HEK293 (cell line): ENCODE data around the gene USP16.

Experiments used
- CTCF ChIA-PET: fragments of 350-600 bp; formaldehyde crosslinking; extraction: SDS; loops from one replicate; lab custom pipeline; 2021; ENCODE audit warnings: antibody characterized with exemption; lab: Yijun Ruan, JAX
- POLR2A ChIA-PET: fragments of 300-600 bp; formaldehyde crosslinking; extraction: SDS; loops from one replicate; lab custom pipeline; 2020; ENCODE audit warnings: antibody characterized with exemption, inconsistent platforms; lab: Yijun Ruan, JAX
- H3K27ac ChIP-seq: fragments of 200-500 bp; sonication (Bioruptor generic); 2 replicates; pipeline ENCODE4 v1.5.1; 2014; ENCODE audit warnings: low read depth, low read length, control low read depth, inconsistent platforms; ENCODE audit errors: extremely low read depth
- H3K36me3 ChIP-seq, 2 experiments: fragments of 200-500 bp in 1 of 2; sonication (Bioruptor generic) in 1 of 2; 1 replicate in 1 of 2; 2 replicates in 1 of 2; pipeline ENCODE4 v1.5.1; 2014 to 2017; ENCODE audit warnings: inconsistent platforms in 2 of 2, low read length in 2 of 2; ENCODE audit not compliant: control insufficient read depth in 2 of 2, insufficient read depth in 1 of 2
- H3K4me1 ChIP-seq: fragments of 200-500 bp; sonication (Bioruptor generic); 2 replicates; pipeline ENCODE4 v1.5.1; 2014; ENCODE audit warnings: mild to moderate bottlenecking, low read length, inconsistent platforms; ENCODE audit not compliant: control insufficient read depth, insufficient read depth
- H3K4me3 ChIP-seq: 2 replicates; pipeline ENCODE4 v1.5.1; 2011; ENCODE audit warnings: low read depth, mild to moderate bottlenecking, control low read depth, low read length, moderate library complexity
- H3K9me3 ChIP-seq: fragments of 200-500 bp; sonication (Bioruptor generic); 2 replicates; pipeline ENCODE4 v1.5.1; 2014; ENCODE audit warnings: low read depth, low read length, inconsistent platforms; ENCODE audit not compliant: control insufficient read depth, insufficient read depth
- GFI1B ChIP-seq: fragments of 450-650 bp; formaldehyde crosslinking; IDR thresholded peaks from 2 replicates; pipeline ENCODE4 v1.5.1; 2016; ENCODE audit warnings: missing biosample characterization, missing genetic modification characterization
- PRDM1 ChIP-seq: fragments of 450-650 bp; formaldehyde crosslinking; IDR thresholded peaks from 2 replicates; pipeline ENCODE4; 2016; ENCODE audit warnings: missing biosample characterization, missing genetic modification characterization
- ZNF140 ChIP-seq: fragments of 450-650 bp; formaldehyde crosslinking; IDR thresholded peaks from 2 replicates; pipeline ENCODE4 v1.5.1; 2016; ENCODE audit warnings: missing biosample characterization, missing genetic modification characterization
- ZNF174 ChIP-seq: fragments of 450-650 bp; formaldehyde crosslinking; IDR thresholded peaks from 2 replicates; pipeline ENCODE4 v1.5.0; 2017; ENCODE audit warnings: missing biosample characterization, mild to moderate bottlenecking, missing genetic modification characterization
- ZNF175 ChIP-seq: fragments of 450-650 bp; formaldehyde crosslinking; IDR thresholded peaks from 2 replicates; pipeline ENCODE4 v1.5.1; 2016; ENCODE audit warnings: missing biosample characterization, missing genetic modification characterization
- ZNF266 ChIP-seq: fragments of 450-650 bp; formaldehyde crosslinking; IDR thresholded peaks from 2 replicates; pipeline ENCODE4 v1.5.1; 2016; ENCODE audit warnings: missing biosample characterization, missing genetic modification characterization, low read depth
- ZNF391 ChIP-seq: fragments of 450-650 bp; formaldehyde crosslinking; IDR thresholded peaks from 2 replicates; pipeline ENCODE4 v1.5.1; 2016; ENCODE audit warnings: low read depth, missing biosample characterization, missing genetic modification characterization, borderline replicate concordance
- ZNF544 ChIP-seq: fragments of 450-650 bp; formaldehyde crosslinking; IDR thresholded peaks from 2 replicates; pipeline ENCODE4 v1.5.0; 2017; ENCODE audit warnings: missing biosample characterization, missing genetic modification characterization
- ZNF621 ChIP-seq: fragments of 450-650 bp; formaldehyde crosslinking; IDR thresholded peaks from 2 replicates; pipeline ENCODE4 v1.5.1; 2017; ENCODE audit warnings: missing biosample characterization, missing genetic modification characterization
- ZNF76 ChIP-seq: fragments of 450-650 bp; formaldehyde crosslinking; IDR thresholded peaks from 2 replicates; pipeline ENCODE4; 2016; ENCODE audit warnings: low read depth, missing biosample characterization, missing genetic modification characterization, borderline replicate concordance
- ZNF777 ChIP-seq: fragments of 450-650 bp; formaldehyde crosslinking; IDR thresholded peaks from 2 replicates; pipeline ENCODE4 v1.5.1; 2017; ENCODE audit warnings: missing biosample characterization, missing genetic modification characterization, borderline replicate concordance
- ZNF785 ChIP-seq: fragments of 450-650 bp; formaldehyde crosslinking; IDR thresholded peaks from 2 replicates; pipeline ENCODE4 v1.5.1; 2016; ENCODE audit warnings: missing biosample characterization, missing genetic modification characterization
- ZNF791 ChIP-seq: fragments of 450-650 bp; formaldehyde crosslinking; IDR thresholded peaks from 2 replicates; pipeline ENCODE4 v1.5.1; 2016; ENCODE audit warnings: missing biosample characterization, missing genetic modification characterization
- TF ChIP-seq, protein P1 (sequence below): fragments of 450-650 bp; formaldehyde crosslinking; IDR thresholded peaks from 2 replicates; pipeline ENCODE4 v1.5.1; 2016; ENCODE audit warnings: missing biosample characterization, missing genetic modification characterization
- TF ChIP-seq, protein P2 (sequence below): fragments of 450-650 bp; formaldehyde crosslinking; IDR thresholded peaks from 2 replicates; pipeline ENCODE4 v1.5.1; 2016; ENCODE audit warnings: missing biosample characterization, missing genetic modification characterization
- TF ChIP-seq, protein P3 (sequence below): fragments of 450-650 bp; formaldehyde crosslinking; IDR thresholded peaks from 2 replicates; pipeline ENCODE4 v1.5.1; 2016; ENCODE audit warnings: missing biosample characterization, missing genetic modification characterization
- TF ChIP-seq, protein P4 (sequence below): fragments of 450-650 bp; formaldehyde crosslinking; IDR thresholded peaks from 2 replicates; pipeline ENCODE4 v1.5.1; 2017; ENCODE audit warnings: missing biosample characterization, missing genetic modification characterization
- TF ChIP-seq, protein P5 (sequence below): fragments of 450-650 bp; formaldehyde crosslinking; IDR thresholded peaks from 2 replicates; pipeline ENCODE4 v1.5.1; 2016; ENCODE audit warnings: missing biosample characterization, missing genetic modification characterization

The USP16 gene

DNA sequence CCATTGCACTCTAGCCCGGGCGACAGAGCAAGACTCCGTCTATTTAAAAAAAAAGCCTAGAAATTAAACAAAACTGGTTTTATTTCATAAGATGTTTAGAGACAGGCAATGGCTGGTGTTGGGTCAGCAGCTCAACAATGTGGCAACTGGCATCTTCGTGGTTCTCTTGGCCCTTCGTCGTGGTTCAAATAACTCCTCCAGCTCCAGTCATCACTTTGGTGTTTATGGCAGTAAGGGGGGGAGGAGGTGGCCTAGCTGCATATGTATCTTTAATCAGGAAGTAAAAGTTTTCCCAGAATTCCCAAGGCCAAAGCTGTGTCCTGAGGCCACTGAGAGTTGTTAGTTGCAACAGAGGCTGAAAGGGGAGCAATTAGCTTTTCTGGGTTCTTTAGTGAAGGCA lies 18.8 kb upstream of the USP16 start:
- Histone ChIP-seq H3K36me3 (peaks cover 0 to 23% of the 10 kb centered on the region in 2 experiments; a peak in 2 of 3 replicates), H3K4me3 (no peak overlapping the region), H3K9me3 (no peaks in the 10 kb centered on the region), H3K27ac (no peak overlapping the region), H3K4me1 (no peaks in the 10 kb centered on the region; the same call in 1 of the 2 replicates)
- ChIA-PET CTCF (interaction anchor here (0.6 to 1.1 kb wide), 3 partner anchors 12 to 185 kb away, joined by 3 read pairs; no protein-coding TSS in a partner anchor), POLR2A (interaction anchor here (0.6 to 1.2 kb wide), 2 partner anchors 14 to 16 kb away, joined by 3 to 4 read pairs; partner anchors contain the start of gene RWDD2B)
- no peak for TF ChIP-seq ZNF174
- TF ChIP-seq, protein P1, sequence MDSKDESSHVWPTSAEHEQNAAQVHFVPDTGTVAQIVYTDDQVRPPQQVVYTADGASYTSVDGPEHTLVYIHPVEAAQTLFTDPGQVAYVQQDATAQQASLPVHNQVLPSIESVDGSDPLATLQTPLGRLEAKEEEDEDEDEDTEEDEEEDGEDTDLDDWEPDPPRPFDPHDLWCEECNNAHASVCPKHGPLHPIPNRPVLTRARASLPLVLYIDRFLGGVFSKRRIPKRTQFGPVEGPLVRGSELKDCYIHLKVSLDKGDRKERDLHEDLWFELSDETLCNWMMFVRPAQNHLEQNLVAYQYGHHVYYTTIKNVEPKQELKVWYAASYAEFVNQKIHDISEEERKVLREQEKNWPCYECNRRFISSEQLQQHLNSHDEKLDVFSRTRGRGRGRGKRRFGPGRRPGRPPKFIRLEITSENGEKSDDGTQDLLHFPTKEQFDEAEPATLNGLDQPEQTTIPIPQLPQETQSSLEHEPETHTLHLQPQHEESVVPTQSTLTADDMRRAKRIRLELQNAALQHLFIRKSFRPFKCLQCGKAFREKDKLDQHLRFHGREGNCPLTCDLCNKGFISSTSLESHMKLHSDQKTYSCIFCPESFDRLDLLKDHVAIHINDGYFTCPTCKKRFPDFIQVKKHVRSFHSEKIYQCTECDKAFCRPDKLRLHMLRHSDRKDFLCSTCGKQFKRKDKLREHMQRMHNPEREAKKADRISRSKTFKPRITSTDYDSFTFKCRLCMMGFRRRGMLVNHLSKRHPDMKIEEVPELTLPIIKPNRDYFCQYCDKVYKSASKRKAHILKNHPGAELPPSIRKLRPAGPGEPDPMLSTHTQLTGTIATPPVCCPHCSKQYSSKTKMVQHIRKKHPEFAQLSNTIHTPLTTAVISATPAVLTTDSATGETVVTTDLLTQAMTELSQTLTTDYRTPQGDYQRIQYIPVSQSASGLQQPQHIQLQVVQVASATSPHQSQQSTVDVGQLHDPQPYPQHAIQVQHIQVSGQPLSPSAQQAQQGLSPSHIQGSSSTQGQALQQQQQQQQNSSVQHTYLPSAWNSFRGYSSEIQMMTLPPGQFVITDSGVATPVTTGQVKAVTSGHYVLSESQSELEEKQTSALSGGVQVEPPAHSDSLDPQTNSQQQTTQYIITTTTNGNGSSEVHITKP (tag by site-specific recombination) = no peak
- no peak for TF ChIP-seq ZNF76
- TF ChIP-seq ZNF621 (tag by site-specific recombination) = no peak
- no peak for TF ChIP-seq ZNF391 (tag by site-specific recombination)
- TF ChIP-seq PRDM1 (tag by site-specific recombination) = no peak
- TF ChIP-seq ZNF266 (tag by site-specific recombination) = no peak
- TF ChIP-seq, protein P2, sequence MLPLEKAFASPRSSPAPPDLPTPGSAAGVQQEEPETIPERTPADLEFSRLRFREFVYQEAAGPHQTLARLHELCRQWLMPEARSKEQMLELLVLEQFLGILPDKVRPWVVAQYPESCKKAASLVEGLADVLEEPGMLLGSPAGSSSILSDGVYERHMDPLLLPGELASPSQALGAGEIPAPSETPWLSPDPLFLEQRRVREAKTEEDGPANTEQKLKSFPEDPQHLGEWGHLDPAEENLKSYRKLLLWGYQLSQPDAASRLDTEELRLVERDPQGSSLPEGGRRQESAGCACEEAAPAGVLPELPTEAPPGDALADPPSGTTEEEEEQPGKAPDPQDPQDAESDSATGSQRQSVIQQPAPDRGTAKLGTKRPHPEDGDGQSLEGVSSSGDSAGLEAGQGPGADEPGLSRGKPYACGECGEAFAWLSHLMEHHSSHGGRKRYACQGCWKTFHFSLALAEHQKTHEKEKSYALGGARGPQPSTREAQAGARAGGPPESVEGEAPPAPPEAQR (tag by site-specific recombination) = no peak
- TF ChIP-seq, protein P3, sequence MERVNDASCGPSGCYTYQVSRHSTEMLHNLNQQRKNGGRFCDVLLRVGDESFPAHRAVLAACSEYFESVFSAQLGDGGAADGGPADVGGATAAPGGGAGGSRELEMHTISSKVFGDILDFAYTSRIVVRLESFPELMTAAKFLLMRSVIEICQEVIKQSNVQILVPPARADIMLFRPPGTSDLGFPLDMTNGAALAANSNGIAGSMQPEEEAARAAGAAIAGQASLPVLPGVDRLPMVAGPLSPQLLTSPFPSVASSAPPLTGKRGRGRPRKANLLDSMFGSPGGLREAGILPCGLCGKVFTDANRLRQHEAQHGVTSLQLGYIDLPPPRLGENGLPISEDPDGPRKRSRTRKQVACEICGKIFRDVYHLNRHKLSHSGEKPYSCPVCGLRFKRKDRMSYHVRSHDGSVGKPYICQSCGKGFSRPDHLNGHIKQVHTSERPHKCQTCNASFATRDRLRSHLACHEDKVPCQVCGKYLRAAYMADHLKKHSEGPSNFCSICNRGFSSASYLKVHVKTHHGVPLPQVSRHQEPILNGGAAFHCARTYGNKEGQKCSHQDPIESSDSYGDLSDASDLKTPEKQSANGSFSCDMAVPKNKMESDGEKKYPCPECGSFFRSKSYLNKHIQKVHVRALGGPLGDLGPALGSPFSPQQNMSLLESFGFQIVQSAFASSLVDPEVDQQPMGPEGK (tag by site-specific recombination) = no peak
- TF ChIP-seq ZNF175 (tag by site-specific recombination) = no peak
- TF ChIP-seq ZNF777 (tag by site-specific recombination) = no peak
- TF ChIP-seq, protein P4, sequence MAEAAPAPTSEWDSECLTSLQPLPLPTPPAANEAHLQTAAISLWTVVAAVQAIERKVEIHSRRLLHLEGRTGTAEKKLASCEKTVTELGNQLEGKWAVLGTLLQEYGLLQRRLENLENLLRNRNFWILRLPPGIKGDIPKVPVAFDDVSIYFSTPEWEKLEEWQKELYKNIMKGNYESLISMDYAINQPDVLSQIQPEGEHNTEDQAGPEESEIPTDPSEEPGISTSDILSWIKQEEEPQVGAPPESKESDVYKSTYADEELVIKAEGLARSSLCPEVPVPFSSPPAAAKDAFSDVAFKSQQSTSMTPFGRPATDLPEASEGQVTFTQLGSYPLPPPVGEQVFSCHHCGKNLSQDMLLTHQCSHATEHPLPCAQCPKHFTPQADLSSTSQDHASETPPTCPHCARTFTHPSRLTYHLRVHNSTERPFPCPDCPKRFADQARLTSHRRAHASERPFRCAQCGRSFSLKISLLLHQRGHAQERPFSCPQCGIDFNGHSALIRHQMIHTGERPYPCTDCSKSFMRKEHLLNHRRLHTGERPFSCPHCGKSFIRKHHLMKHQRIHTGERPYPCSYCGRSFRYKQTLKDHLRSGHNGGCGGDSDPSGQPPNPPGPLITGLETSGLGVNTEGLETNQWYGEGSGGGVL (tag by site-specific recombination) = no peak
- no peak for TF ChIP-seq ZNF140 (tag by site-specific recombination)
- TF ChIP-seq ZNF785 (tag by site-specific recombination) = no peak
- TF ChIP-seq GFI1B (tag by site-specific recombination) = no peak
- TF ChIP-seq, protein P5, sequence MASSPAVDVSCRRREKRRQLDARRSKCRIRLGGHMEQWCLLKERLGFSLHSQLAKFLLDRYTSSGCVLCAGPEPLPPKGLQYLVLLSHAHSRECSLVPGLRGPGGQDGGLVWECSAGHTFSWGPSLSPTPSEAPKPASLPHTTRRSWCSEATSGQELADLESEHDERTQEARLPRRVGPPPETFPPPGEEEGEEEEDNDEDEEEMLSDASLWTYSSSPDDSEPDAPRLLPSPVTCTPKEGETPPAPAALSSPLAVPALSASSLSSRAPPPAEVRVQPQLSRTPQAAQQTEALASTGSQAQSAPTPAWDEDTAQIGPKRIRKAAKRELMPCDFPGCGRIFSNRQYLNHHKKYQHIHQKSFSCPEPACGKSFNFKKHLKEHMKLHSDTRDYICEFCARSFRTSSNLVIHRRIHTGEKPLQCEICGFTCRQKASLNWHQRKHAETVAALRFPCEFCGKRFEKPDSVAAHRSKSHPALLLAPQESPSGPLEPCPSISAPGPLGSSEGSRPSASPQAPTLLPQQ (tag by site-specific recombination) = no peak
- TF ChIP-seq ZNF544 = no peak
- TF ChIP-seq ZNF791 (tag by site-specific recombination) = no peak
